ENCODE data around the gene PALLD.

Gene PALLD

GRCh38 chr4:168740691-168741090 lies 243.8 kb downstream of the PALLD start:
- DNase-seq: no peak

- no peak for DNase-seq
Observed at GRCh38 chr4:168741281-168742173, 244.7 kb downstream of the PALLD start.

GRCh38 chr4:168743131-168743530 lies 246.3 kb downstream of the PALLD start:
- no peak for DNase-seq

GRCh38 chr4:168743601-168744000 lies 246.7 kb downstream of the PALLD start:
- no peak for DNase-seq

GRCh38 chr4:168744021-168744420 lies 247.2 kb downstream of the PALLD start:
- DNase-seq: no peak

GRCh38 chr4:168748807-168749206 lies 252.0 kb downstream of the PALLD start:
- DNase-seq: no peak

- DNase-seq: no peak
Observed at GRCh38 chr4:168751263-168752225, 254.7 kb downstream of the PALLD start.

- DNase-seq: no peak
Observed at GRCh38 chr4:168755598-168756477, 259.0 kb downstream of the PALLD start.

- no peak for DNase-seq
Observed at GRCh38 chr4:168757500-168757899, 260.6 kb downstream of the PALLD start.

- no peak for DNase-seq
Observed at GRCh38 chr4:168758351-168758876, 261.6 kb downstream of the PALLD start.

- DNase-seq: no peak
Observed at GRCh38 chr4:168759321-168759720, 262.5 kb downstream of the PALLD start.

- DNase-seq: no peak
Observed at GRCh38 chr4:168759959-168760527, 263.2 kb downstream of the PALLD start.

GRCh38 chr4:168761066-168761465 lies 264.2 kb downstream of the PALLD start:
- DNase-seq: no peak

- no peak for DNase-seq
Observed at GRCh38 chr4:168765322-168765721, 268.5 kb downstream of the PALLD start.

GRCh38 chr4:168765726-168766125 lies 268.9 kb downstream of the PALLD start:
- no peak for DNase-seq

GRCh38 chr4:168766604-168767316 lies 269.9 kb downstream of the PALLD start:
- no peak for DNase-seq

GRCh38 chr4:168769416-168769815 lies 272.6 kb downstream of the PALLD start:
- DNase-seq: no peak

- no peak for DNase-seq
Observed at GRCh38 chr4:168769837-168770236, 273.0 kb downstream of the PALLD start.

- no peak for DNase-seq
Observed at GRCh38 chr4:168771251-168771650, 274.4 kb downstream of the PALLD start.

GRCh38 chr4:168773388-168774195 lies 276.7 kb downstream of the PALLD start:
- no peak for DNase-seq
